Measurements from ENCODE around the gene RAPGEF6. TPM values are rescaled to one million over a fixed set of nuclear protein-coding genes. Genes with fewer than 3 reads are reported as not detected.
"Not testable (repeated sequence)": the region's sequence is repeated elsewhere in the genome, so short reads cannot be mapped to it uniquely, and the experiment has no call there.

RAPGEF6 gene
- polyA plus RNA-seq, 3 donors, result 12.6 to 16.7 (median 16.7) TPM

- DNase-seq, result no peak
Observed at GRCh38 chr5:131641494-131641893, 6.5 kb upstream of the RAPGEF6 start.

GRCh38 chr5:131640043-131640856 is 5.2 kb upstream of the RAPGEF6 start:
- no peak for DNase-seq

- DNase-seq, result no peak
Observed at GRCh38 chr5:131639148-131639547, 4.1 kb upstream of the RAPGEF6 start.

GRCh38 chr5:131637694-131638093 is 2.7 kb upstream of the RAPGEF6 start:
- no peak for DNase-seq

- peak; percentile 38 for DNase-seq
Observed at GRCh38 chr5:131635684-131636572, 899 bp upstream of the RAPGEF6 start.

- peak; percentile 52 for DNase-seq
Observed at GRCh38 chr5:131634666-131634995, 398 bp downstream of the RAPGEF6 start.

- no peak for DNase-seq
Observed at GRCh38 chr5:131634238-131634637, 791 bp downstream of the RAPGEF6 start.

GRCh38 chr5:131633830-131634229 is 1.2 kb downstream of the RAPGEF6 start:
- DNase-seq, result no peak

GRCh38 chr5:131630963-131631350 is 4.1 kb downstream of the RAPGEF6 start:
- no peak for DNase-seq

GRCh38 chr5:131630208-131630962 is 4.6 kb downstream of the RAPGEF6 start:
- DNase-seq, result no peak

- DNase-seq, result no peak
Observed at GRCh38 chr5:131628990-131629389, 6.0 kb downstream of the RAPGEF6 start.

GRCh38 chr5:131627207-131627865 is 7.7 kb downstream of the RAPGEF6 start:
- DNase-seq, result no peak

GRCh38 chr5:131622633-131623032 is 12.4 kb downstream of the RAPGEF6 start:
- no peak for DNase-seq

GRCh38 chr5:131621164-131621563 is 13.9 kb downstream of the RAPGEF6 start:
- DNase-seq, result not testable (repeated sequence)

- DNase-seq, result no peak
Observed at GRCh38 chr5:131619102-131619501, 15.9 kb downstream of the RAPGEF6 start.

GRCh38 chr5:131617140-131617822 is 17.7 kb downstream of the RAPGEF6 start:
- no peak for DNase-seq

GRCh38 chr5:131615957-131616356 is 19.1 kb downstream of the RAPGEF6 start:
- DNase-seq, result no peak

GRCh38 chr5:131613423-131613822 is 21.6 kb downstream of the RAPGEF6 start:
- DNase-seq, result no peak

- no peak for DNase-seq
Observed at GRCh38 chr5:131611064-131611381, 24.0 kb downstream of the RAPGEF6 start.

- DNase-seq, result peak; percentile 20
Observed at GRCh38 chr5:131610198-131611063, 24.6 kb downstream of the RAPGEF6 start.
